Psoas muscle (tissue), 8 donors: Measurements from ENCODE around the gene APOBEC3C. TPM values are rescaled to one million over a fixed set of nuclear protein-coding genes. Genes with fewer than 3 reads are reported as not detected.

ENCODE experiments used
- ATAC-seq, 4 donors: fragments of 200-7000 bp; cut with Tn5 transposase; one replicate each; pipeline ENCODE4 v1.9.1; 2020; ENCODE audit warnings: moderate library complexity in 3 of 4, mild to moderate bottlenecking in 2 of 4
- DNase-seq, 2 donors: peaks; one replicate each; pipeline ENCODE4 v3.0.0-alpha.2; 2020
- H3K27ac ChIP-seq: fragments of 200-600 bp; one replicate; pipeline ENCODE4 v1.8.0; 2022
- H3K27me3 ChIP-seq, 3 donors: fragments of 200-600 bp in 1 of 3; one replicate each; pipeline versions ENCODE4 v1.6.1 to v1.8.0; 2013 to 2022; ENCODE audit warnings: low read length in 2 of 3, mild to moderate bottlenecking in 2 of 3, moderate library complexity in 1 of 3; ENCODE audit not compliant: insufficient read depth in 3 of 3
- H3K36me3 ChIP-seq, 2 donors: fragments of 200-600 bp in 1 of 2; one replicate each; pipeline versions ENCODE4 v1.6.1 to v1.8.0; 2013 to 2022; ENCODE audit warnings: low read depth in 1 of 2, mild to moderate bottlenecking in 1 of 2, moderate library complexity in 1 of 2; ENCODE audit not compliant: insufficient read depth in 1 of 2
- H3K4me1 ChIP-seq: fragments of 200-600 bp; one replicate; pipeline ENCODE4 v1.8.0; 2022
- H3K4me3 ChIP-seq: fragments of 200-600 bp; one replicate; pipeline ENCODE4 v1.8.0; 2022; ENCODE audit warnings: mild to moderate bottlenecking
- H3K9me3 ChIP-seq: fragments of 200-600 bp; one replicate; pipeline ENCODE4 v1.8.0; 2022
- WGBS, 3 donors: extraction: QIAGEN DNeasy Blood & Tissue Kit; methylation state at CpG; one replicate each; pipeline versions ENCODE4 v1.1.6 to v1.1.7; 2013; 5-methylcytosine and 5-hydroxymethylcytosine counted together
- intact Hi-C, 2 donors: fragments of 100-400 bp; cut with DNase I; formaldehyde crosslinking; loops; one replicate each; pipeline versions ENCODE4 v1.11.0 to v1.14.2; 2022
- polyA plus RNA-seq, 3 donors: library from polyadenylated mRNA; stranded (reverse); fragments of 200-250 nt; gene quantifications; one replicate each; pipeline ENCODE4 v1.2.3, GENCODE V29; 2013
- total RNA-seq, 4 donors: library from RNA; stranded (reverse); fragmentation: NEBNext Ultra II Directional in 2 of 4; extraction: Animal tissue kit (Norgen Biotek cat#: 25700) in 2 of 4; gene quantifications; one replicate each; pipeline versions ENCODE4 v1.2.1 to v1.2.4, GENCODE V29; 2021 to 2023
- TF ChIP-seq, protein P1 (sequence below): fragments of 200-600 bp; IDR thresholded peaks from one replicate; pipeline ENCODE4 v1.8.0; 2022; ENCODE audit warnings: antibody characterized with exemption
- donor health status: healthy with polysubstance abuse.
- donor health status: DM: no; HTN: no; CAD: no; lungs with moderate emphysema.
- donor health status: Bipolar disorder and iron deficiency.
- donor health status: healthy.
- donor health status: DM: yes; HTN: yes; CAD: no.
- donor health status: DM: no; HTN: no; CAD: no.
- donor health status: DM: no; HTN: no; CAD: no.
- donor health status: DM: yes; HTN: yes; CAD: no.

The APOBEC3C gene
- total and polyA plus RNA-seq, 7 donors: 0.82 to 4.6 (median 1.7) TPM

DNA sequence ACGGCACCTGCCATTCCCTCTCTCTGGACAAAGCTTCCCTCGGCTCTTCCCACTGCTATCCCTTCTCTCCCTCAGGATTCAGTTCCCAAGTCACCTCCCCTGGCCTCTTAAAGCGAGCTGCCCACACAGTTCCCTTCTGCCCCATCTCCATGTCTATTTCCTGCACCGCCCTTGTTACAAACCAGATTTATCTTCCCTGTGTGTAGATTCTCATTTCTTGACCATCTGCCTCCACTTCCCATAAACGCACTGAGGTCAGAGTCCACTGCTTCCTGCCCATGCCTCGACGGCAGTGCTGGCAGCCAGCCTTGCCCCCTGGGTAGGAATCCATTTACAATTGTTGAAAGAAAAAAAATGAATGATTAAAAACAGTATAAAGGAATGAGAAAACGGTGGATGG is 43.5 kb upstream of the APOBEC3C start:
- Histone ChIP-seq H3K4me1 (no peaks in the 10 kb centered on the region), H3K9me3 (no peaks in the 10 kb centered on the region), H3K27ac (no peak overlapping the region), H3K4me3 (no peak overlapping the region), H3K36me3 (no peaks in the 10 kb centered on the region), H3K27me3 (peaks cover 0 to 7% (median 3%) of the 10 kb centered on the region in 3 donors)
- DNase-seq: no peak
- ATAC-seq: no peak
- intact Hi-C loops: no loop called here
- TF ChIP-seq, protein P1, sequence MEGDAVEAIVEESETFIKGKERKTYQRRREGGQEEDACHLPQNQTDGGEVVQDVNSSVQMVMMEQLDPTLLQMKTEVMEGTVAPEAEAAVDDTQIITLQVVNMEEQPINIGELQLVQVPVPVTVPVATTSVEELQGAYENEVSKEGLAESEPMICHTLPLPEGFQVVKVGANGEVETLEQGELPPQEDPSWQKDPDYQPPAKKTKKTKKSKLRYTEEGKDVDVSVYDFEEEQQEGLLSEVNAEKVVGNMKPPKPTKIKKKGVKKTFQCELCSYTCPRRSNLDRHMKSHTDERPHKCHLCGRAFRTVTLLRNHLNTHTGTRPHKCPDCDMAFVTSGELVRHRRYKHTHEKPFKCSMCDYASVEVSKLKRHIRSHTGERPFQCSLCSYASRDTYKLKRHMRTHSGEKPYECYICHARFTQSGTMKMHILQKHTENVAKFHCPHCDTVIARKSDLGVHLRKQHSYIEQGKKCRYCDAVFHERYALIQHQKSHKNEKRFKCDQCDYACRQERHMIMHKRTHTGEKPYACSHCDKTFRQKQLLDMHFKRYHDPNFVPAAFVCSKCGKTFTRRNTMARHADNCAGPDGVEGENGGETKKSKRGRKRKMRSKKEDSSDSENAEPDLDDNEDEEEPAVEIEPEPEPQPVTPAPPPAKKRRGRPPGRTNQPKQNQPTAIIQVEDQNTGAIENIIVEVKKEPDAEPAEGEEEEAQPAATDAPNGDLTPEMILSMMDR: no peak
- whole genome bisulfite sequencing, 3 donors: 33 to 40% (median 35%) methylated on average over 8 of the region's 8 CpGs

- no peaks in the 10 kb centered on the region for H3K9me3 ChIP-seq
- H3K4me1 ChIP-seq: no peaks in the 10 kb centered on the region
- peaks cover 0 to 7% (median 2%) of the 10 kb centered on the region in 3 donors for H3K27me3 ChIP-seq
- 53 to 70% (median 60%) methylated on average over 5 of the region's 5 CpGs for WGBS, 3 donors
- no peaks in the 10 kb centered on the region for H3K36me3 ChIP-seq
- TF ChIP-seq, protein P1: no peak
- ATAC-seq (no peak), DNase-seq (peak in 1 of 2 donors; percentile 16)
- intact Hi-C loops: no loop called here
- no peak overlapping the region for H3K27ac ChIP-seq
- H3K4me3 ChIP-seq: no peak overlapping the region
These were observed 42.9 kb upstream of the APOBEC3C start for GRCh38 chr22:38971202-38971601.

DNA sequence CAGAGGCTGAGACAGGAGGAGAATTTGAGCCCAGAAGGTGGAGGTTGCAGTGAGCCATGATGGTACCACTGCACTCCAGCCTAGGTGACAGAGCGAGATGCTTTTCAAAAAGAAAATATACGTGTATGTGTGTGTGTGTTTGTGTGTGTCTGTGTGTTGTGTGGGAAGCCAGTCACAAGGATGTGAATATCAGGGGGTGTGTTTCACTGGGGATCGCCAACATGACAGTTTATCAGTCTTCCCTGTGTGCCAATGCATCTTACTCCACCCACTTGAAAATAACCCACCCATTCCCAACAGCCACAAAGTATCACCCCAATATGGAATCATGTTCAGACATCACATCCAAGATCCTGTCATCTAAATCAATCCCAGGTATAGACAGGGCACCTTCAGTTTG is 42.3 kb upstream of the APOBEC3C start:
- TF ChIP-seq, protein P1: no peak
- no peak for ATAC-seq
- Histone ChIP-seq H3K27me3 (peaks cover 0 to 7% (median 0%) of the 10 kb centered on the region in 3 donors), H3K4me3 (no peak overlapping the region), H3K9me3 (no peaks in the 10 kb centered on the region), H3K4me1 (no peaks in the 10 kb centered on the region), H3K36me3 (no peaks in the 10 kb centered on the region), H3K27ac (no peak overlapping the region)
- 82 to 92% (median 85%) methylated on average over 3 of the region's 3 CpGs for WGBS, 3 donors
- DNase-seq: no peak
- intact Hi-C loops: no loop called here

GRCh38 chr22:38972558-38972957 is 41.5 kb upstream of the APOBEC3C start:
- TF ChIP-seq, protein P1: no peak
- Histone ChIP-seq H3K36me3 (no peaks in the 10 kb centered on the region), H3K4me1 (no peaks in the 10 kb centered on the region), H3K4me3 (no peak overlapping the region), H3K27ac (no peak overlapping the region), H3K9me3 (no peaks in the 10 kb centered on the region), H3K27me3 (peaks cover 0 to 7% (median 0%) of the 10 kb centered on the region in 3 donors)
- no peak for ATAC-seq
- WGBS, 3 donors: 79 to 83% (median 80%) methylated on average over 5 of the region's 5 CpGs
- no peak for DNase-seq
- intact Hi-C loops: no loop called here
